Coronary artery (tissue), 2 donors: ENCODE data around the gene KHDC4.
"Not testable (repeated sequence)": the region's sequence is repeated elsewhere in the genome, so short reads cannot be mapped to it uniquely, and the experiment has no call there.

Experiments used
- DNase-seq: peaks from one replicate; pipeline ENCODE4 v3.0.0-alpha.2; 2017; ENCODE audit warnings: low spot score
- H3K27ac ChIP-seq, 2 donors: fragments of 200-600 bp; sonication (generic); one replicate each; pipeline ENCODE4 v1.5.1; 2016 to 2019
- H3K4me3 ChIP-seq: fragments of 200-600 bp; sonication (generic); 2 replicates; pipeline ENCODE4 v1.5.1; 2016; ENCODE audit warnings: mild to moderate bottlenecking, moderate library complexity
- CTCF ChIP-seq: fragments of 200-600 bp; sonication (generic); IDR thresholded peaks from one replicate; pipeline ENCODE4 v1.5.1; 2019; ENCODE audit warnings: antibody characterized with exemption

KHDC4 gene

GRCh38 chr1:155900161-155900560 is 34.1 kb downstream of the KHDC4 start:
- DNase-seq, result no peak
- Histone ChIP-seq H3K27ac (no peak overlapping the region), H3K4me3 (no peak overlapping the region)
- no peak for TF ChIP-seq CTCF

- no peak for DNase-seq
- Histone ChIP-seq H3K27ac (no peak overlapping the region), H3K4me3 (no peak overlapping the region)
- TF ChIP-seq CTCF, result no peak
These were observed 34.5 kb downstream of the KHDC4 start for GRCh38 chr1:155899683-155900082.

- Histone ChIP-seq H3K27ac (no peak overlapping the region), H3K4me3 (no peak overlapping the region)
- DNase-seq, result no peak
- TF ChIP-seq CTCF, result no peak
These were observed 35.3 kb downstream of the KHDC4 start for GRCh38 chr1:155898888-155899287.

GRCh38 chr1:155897746-155898145 is 36.5 kb downstream of the KHDC4 start:
- H3K4me3 ChIP-seq, result no peak overlapping the region
- H3K27ac ChIP-seq, result no peak overlapping the region
- no peak for DNase-seq
- TF ChIP-seq CTCF, result no peak

- not testable (repeated sequence) for H3K27ac ChIP-seq, H3K4me3 ChIP-seq, DNase-seq
These were observed 37.7 kb downstream of the KHDC4 start for GRCh38 chr1:155896476-155896875.

GRCh38 chr1:155895617-155896016 is 38.6 kb downstream of the KHDC4 start:
- DNase-seq, H3K4me3 ChIP-seq, H3K27ac ChIP-seq: not testable (repeated sequence)

GRCh38 chr1:155893389-155894142 is 40.6 kb downstream of the KHDC4 start:
- peak overlapping the region; percentile 81 to 89 for H3K27ac ChIP-seq
- DNase-seq, result no peak

More at GRCh38 chr1:155893389-155894142, 40.6 kb downstream of the KHDC4 start:
- peak overlapping the region; percentile 51 for H3K4me3 ChIP-seq
- no peak for TF ChIP-seq CTCF
